NCI-H510A (cell line): Measurements from ENCODE around the gene MAGI2.

Source experiments
- DNase-seq: peaks from one replicate; lab custom pipeline; 2025; lab: John Stamatoyannopoulos, UW

The MAGI2 gene

DNA sequence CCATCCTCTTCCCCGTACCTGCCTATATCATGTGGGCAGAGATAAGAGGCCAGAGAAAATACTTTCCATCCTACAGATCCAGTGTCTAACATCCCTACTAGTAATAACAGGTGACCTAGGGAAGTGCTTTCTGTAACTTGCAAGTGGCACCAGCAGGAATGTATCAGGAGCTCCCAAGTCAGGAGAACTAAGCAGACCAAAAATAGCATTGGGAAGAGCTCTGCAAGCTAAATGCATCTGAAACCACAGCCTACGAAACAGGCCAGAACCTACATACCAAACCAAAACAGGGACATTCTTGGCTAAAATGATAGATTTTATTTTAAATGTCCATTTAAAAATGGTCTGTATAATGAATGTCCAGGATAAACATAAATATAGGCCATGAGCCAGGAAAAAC, 974.1 kb downstream of the MAGI2 start:
- DNase-seq: no peak

- DNase-seq: no peak
Observed at GRCh38 chr7:78476851-78477405, 976.5 kb downstream of the MAGI2 start.

GRCh38 chr7:78473571-78474301, 979.7 kb downstream of the MAGI2 start:
- no peak for DNase-seq

- DNase-seq: no peak
Observed at GRCh38 chr7:78473021-78473420, 980.4 kb downstream of the MAGI2 start.

DNA sequence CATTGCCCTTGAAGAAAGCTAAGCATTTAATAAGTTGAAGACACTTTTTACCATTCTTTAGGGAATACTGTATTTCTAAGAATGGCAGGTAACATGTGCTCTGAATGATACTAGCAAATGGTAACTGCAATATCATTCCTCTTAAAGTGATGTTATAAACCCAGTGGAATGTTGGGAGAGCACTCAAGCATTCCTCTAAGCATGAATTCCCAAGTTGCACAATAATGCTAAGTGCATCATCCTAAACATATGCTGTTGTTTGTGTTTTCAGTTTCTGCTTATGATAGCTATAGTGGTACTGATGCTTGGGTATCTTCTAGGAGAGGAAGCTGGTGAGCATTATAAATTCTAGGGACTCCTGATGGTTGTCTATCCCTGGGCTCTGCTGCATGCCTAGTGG, 980.9 kb downstream of the MAGI2 start:
- no peak for DNase-seq

GRCh38 chr7:78465894-78466293, 987.6 kb downstream of the MAGI2 start:
- DNase-seq: no peak

- DNase-seq: no peak
Observed at GRCh38 chr7:78463039-78463438, 990.4 kb downstream of the MAGI2 start.

- no peak for DNase-seq
Observed at GRCh38 chr7:78450706-78451105, 1002.8 kb downstream of the MAGI2 start.

DNA sequence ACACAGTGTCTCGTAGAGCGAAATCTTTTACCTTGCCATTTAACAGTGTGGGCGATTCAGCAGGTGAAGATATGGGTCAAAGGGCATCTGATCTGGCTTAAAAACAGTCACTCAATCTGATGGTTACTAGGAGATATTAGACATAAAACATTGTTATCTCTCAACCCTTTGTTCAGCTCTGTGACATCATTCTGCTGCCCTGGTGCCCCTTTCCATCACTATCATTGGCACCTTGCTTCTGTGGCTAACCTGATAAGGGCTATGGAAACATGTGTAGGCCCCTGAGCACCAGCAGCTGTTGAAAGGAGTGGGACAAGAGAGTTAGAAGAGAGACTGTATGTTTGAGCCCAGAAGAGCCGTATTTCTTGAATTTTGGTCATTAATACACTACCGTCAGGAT, 1004.6 kb downstream of the MAGI2 start:
- DNase-seq: no peak

GRCh38 chr7:78444267-78444666, 1009.2 kb downstream of the MAGI2 start:
- no peak for DNase-seq

DNA sequence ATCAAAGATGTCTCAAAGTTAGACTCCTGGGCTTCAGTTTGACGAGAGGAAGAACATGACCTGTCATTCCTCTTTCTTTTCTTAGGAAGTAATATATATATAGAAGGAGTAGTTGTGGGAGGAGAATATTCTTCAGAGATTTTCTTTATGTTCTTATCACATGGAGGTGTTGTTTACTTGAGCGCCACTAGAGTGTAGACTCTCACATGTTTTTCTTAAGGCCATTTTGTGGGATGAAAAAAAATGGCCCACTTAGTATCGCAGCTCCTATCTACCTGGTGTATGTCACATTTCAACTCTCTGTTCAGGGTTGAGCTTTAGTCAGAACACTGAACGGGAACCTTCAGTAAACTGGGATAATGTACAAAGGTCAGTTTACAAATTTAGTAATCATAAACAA, 1009.7 kb downstream of the MAGI2 start:
- no peak for DNase-seq

DNA sequence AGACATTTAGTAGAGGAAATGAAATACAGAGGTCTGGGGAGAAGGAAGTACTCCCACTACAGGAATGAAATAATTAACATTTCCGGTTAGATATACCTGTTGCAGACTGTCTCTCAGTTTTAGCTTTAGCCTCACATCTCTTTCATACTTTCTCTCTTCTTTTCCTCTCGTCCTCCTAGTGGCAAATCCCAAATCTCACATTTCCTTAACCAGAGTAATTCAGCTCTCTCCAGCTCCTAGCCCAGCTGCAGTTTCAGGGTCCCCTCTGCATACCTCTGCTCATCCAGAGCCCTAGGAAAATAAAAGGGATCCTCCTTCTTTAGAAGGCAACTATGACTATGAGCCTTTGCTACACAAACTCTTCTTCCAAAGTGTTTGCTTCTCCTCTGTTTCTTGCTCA, 1011.7 kb downstream of the MAGI2 start:
- no peak for DNase-seq

GRCh38 chr7:78438433-78438832, 1015.0 kb downstream of the MAGI2 start:
- no peak for DNase-seq

GRCh38 chr7:78437118-78437517, 1016.3 kb downstream of the MAGI2 start:
- no peak for DNase-seq

- DNase-seq: no peak
Observed at GRCh38 chr7:78435355-78435754, 1018.1 kb downstream of the MAGI2 start.

GRCh38 chr7:78434281-78434680, 1019.2 kb downstream of the MAGI2 start:
- DNase-seq: no peak

GRCh38 chr7:78433421-78433820, 1020.0 kb downstream of the MAGI2 start:
- no peak for DNase-seq

DNA sequence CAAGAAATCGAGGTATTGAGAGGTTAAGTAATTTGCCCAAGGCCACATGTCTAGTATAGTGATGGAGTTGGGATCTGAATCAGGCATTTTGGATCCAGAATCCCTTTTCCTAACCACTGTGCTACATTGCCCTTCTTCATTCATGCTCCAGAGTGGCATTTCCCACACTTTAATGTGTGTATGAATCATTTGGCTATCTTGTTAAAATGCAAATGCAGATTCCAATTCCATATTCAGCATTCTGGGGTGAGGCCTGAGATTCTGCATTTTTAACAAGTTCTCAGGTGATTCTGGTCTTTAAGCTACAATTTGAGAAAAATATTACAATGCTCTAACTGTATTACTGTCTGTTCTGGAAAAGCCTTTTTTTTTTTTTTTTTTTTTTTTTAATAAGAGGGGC, 1023.6 kb downstream of the MAGI2 start:
- no peak for DNase-seq

DNA sequence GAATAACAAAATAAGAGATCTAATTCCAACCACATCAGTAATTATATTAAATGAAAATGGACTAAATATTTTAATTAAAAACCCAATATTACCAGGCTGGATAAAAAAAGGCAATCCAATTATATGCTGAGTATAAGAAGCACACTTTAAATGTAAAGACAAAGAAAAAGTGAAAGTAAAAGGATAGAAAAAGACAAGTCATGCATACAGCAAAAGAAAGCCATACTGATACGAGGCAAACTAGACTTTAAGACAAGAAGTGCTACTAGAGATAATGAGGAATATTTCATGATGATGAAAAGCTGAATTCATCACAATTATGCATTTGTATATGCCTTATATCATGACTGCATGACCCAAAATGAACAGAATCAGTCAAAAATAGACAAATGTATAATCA, 1026.3 kb downstream of the MAGI2 start:
- no peak for DNase-seq

DNA sequence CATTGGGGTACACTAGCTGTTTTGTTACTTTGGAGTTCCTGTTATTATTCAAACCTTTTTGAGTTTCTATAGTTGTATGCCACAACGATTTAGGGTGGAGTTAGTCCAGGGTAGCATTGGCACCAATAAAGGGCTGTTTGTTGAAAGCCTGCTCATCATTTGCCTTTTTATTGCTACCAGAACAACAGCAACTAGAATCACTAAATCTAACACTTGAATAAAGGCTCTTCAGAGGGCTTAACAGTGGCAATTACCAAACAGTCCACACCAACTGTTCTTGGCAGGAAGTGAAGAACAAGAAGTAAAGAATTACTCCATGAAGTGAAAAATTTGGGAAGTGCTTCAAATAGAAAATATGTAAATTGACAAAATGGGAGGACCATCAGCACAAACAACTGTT, 1033.5 kb downstream of the MAGI2 start:
- DNase-seq: no peak

DNA sequence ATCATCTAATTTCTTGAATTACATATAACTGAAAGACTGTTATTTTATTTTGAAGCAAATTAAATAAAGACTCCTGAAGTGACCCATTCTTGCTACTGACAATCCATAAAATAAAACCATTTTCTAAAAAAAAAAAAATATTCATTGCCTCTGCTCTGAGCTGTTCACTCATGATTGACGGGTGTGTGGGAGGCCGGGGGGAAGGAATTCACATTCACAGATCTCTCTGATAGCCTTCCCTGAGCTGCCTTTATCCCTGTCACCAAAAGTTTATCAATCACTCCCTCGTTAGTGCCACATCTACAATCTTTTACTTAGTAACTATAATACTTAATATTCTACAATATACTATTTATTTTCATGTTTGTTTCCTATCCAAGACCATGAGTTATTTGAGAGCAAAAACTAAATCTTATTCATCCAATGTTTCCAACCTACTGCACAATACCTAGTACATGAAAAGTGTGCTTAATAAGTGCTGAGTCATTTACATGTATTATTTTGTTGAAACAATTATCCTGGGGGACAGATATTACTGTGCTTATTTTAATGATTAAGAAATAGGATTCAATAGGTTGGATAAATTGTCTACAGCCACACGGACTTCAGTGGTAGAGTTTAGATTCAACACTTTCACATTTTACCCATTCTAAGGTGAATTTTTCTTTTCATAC, 1036.2 kb downstream of the MAGI2 start:
- no peak for DNase-seq

DNA sequence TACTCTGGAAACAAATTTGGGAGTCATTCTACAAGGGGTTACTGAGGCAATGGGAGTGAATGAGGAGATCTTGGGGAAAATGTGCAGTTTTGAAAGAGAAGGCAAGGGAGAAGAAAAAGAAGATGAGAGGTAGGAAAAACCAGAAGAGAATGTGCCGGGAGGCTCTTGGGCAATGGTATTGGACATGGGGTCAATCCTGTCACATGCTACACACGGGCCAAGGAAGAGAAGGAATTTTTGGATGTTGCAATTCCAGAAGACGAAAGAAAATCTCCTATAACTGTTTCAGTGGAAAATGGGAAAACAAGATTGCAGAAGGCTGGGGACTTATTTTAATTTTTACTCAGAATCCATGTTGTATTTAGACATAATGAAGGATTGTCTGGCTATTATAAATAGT, 1039.9 kb downstream of the MAGI2 start:
- no peak for DNase-seq

DNA sequence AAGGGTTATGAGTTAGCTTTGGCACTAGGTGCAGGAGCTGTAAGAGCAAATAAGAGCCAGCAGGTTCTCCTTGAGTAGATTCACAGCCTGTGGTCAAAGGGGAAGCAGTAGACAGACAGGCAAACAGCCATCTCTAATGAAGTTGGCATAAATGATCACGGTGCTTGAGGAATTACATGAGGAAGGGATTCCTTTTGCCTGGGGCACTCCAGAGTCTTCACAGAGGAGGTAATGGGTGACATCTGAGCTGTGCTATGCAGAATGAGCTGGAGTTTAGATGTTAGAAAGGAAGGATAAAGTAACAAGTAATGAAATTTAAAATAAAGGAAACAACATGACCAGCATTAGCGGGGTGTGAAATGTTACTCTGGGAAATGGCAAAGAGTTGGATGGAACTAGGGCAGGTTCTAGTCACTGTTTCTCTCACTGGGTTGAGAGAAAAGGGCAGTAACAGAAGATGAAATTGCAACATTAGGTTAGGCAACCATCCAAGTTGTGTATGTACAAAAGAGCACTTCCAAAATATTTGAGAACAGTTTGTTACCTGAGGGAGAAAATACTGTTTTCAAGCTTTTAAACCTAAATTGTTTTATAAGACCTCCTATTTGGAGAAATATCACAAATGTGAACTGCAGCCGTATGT, 1041.1 kb downstream of the MAGI2 start:
- DNase-seq: no peak
